Upper lobe of left lung (tissue), 4 donors: ENCODE measurements around the gene WDPCP.

ENCODE experiments used
- EP300 ChIP-seq, 4 donors: sonication (generic); formaldehyde crosslinking; IDR thresholded peaks; one replicate each; pipeline ENCODE4 v1.5.1; 2017; ENCODE audit warnings: antibody characterized with exemption in 4 of 4, control low read depth in 2 of 4
- POLR2AphosphoS5 ChIP-seq, 2 donors: sonication (generic); formaldehyde crosslinking; IDR thresholded peaks; one replicate each; pipeline ENCODE4 v1.5.1; 2017; ENCODE audit warnings: antibody characterized with exemption in 2 of 2

GRCh38 chr2:63537306-63537705 lies 51.0 kb downstream of the WDPCP start:
- no peak for TF ChIP-seq POLR2AphosphoS5 (IDR thresholded peaks at IDR 0.05)
- TF ChIP-seq EP300 (IDR thresholded peaks at IDR 0.05), result no peak
